ENCODE measurements around the gene ANKRD13C.
"Not testable (repeated sequence)": the region's sequence is repeated elsewhere in the genome, so short reads cannot be mapped to it uniquely, and the experiment has no call there.

GRCh38 chr1:70339644-70340043, 14.9 kb downstream of the ANKRD13C start:
- not testable (repeated sequence) for TF ChIP-seq MAX (IDR thresholded peaks at IDR 0.05); CTCF (IDR thresholded peaks at IDR 0.05; ENCODE audit: low read depth, low read length, missing input control); RAD21 (IDR thresholded peaks at IDR 0.05); GABPA (IDR thresholded peaks at IDR 0.05 in 1 of 2, conservative IDR thresholded peaks at IDR 0.05 in 1 of 2); TAF1 (conservative IDR thresholded peaks at IDR 0.05); FOXA1 (IDR thresholded peaks at IDR 0.05); HNF4G (IDR thresholded peaks at IDR 0.05); REST (IDR thresholded peaks at IDR 0.05); JUND (IDR thresholded peaks at IDR 0.05); SP1 (IDR thresholded peaks at IDR 0.05)
- TF ChIP-seq, protein P1, sequence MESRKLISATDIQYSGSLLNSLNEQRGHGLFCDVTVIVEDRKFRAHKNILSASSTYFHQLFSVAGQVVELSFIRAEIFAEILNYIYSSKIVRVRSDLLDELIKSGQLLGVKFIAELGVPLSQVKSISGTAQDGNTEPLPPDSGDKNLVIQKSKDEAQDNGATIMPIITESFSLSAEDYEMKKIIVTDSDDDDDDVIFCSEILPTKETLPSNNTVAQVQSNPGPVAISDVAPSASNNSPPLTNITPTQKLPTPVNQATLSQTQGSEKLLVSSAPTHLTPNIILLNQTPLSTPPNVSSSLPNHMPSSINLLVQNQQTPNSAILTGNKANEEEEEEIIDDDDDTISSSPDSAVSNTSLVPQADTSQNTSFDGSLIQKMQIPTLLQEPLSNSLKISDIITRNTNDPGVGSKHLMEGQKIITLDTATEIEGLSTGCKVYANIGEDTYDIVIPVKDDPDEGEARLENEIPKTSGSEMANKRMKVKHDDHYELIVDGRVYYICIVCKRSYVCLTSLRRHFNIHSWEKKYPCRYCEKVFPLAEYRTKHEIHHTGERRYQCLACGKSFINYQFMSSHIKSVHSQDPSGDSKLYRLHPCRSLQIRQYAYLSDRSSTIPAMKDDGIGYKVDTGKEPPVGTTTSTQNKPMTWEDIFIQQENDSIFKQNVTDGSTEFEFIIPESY (IDR thresholded peaks at IDR 0.05), result not testable (repeated sequence)

Data from liver (tissue), 3 donors.